ENCODE measurements around the gene HEXD. TPM values are rescaled to one million over a fixed set of nuclear protein-coding genes. Genes with fewer than 3 reads are reported as not detected.
A peak's percentile ranks its signal among the peaks of the same experiment; 100 is the strongest.

Gene HEXD
- total and polyA plus RNA-seq, 12 donors, result 8.9 to 292 (median 43.8) TPM

DNA sequence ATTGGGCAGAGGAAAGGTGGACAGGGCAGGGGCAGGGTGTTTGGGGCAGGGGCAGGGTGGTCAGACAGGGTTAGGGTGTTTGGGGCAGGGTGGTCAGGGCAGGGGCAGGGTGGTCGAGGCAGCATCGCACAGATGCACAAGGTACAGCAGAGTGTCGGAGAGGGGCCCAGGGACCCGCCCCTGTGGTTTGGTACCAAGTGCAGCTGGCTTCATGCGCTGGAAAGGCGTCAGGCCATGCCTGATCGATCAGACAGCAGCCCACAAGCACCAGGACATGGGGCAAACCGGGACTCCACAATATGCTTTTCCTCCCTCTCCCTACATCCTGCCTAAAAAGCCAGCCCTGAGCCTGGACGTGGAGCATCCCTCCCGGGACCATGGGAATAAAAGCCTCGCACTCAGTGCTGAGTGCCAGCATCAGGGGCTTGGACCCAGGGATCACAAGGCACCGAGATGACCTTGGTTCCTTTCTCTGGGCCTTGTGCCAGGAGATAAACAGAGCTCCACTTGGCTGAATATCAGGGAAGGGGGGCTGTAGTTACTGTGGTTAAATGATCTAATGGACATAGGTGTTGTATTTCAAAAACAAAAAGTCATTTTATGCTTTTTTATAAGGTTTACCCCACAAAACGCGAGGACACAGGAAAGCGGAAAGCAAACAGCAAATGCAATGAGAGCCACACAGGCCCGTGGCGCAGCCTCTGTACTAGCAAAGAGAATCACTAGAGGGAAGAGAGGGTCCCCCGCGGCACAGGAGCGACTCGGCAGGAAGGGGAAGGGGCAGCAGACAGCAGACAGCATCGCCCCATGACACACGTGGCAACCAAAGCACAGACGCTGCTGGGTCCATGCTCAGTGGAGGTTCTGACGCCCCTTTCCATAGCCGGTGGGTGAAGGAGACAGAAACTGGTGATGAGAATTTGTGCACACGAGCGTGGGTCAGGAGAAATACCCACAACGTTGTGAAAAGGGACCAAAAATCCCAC lies 5.3 kb upstream of the HEXD start:
- H3K27ac ChIP-seq, result no peak overlapping the region
- peaks cover 4 to 17% of the 10 kb centered on the region in 2 donors for H3K4me1 ChIP-seq (replicated peaks in 1 of 2)
- H3K9me3 ChIP-seq (replicated peaks in 1 of 3), result no peaks in the 10 kb centered on the region
- 78 to 87% (median 83%) methylated on average over 21 to 29 of the region's 29 CpGs for WGBS, 4 donors
- peak in 4 of 7 donors; percentile 36 to 52 (median 42) for DNase-seq
- no peaks in the 10 kb centered on the region for H3K27me3 ChIP-seq
- no peak overlapping the region for H3K4me3 ChIP-seq
- intact Hi-C loops (cut with DNase I), result loop anchor here in 1 of 2 donors (5.0 kb wide), 1 partner anchor 61 kb away; no protein-coding TSS in a partner anchor
- no peak for TF ChIP-seq POLR2A (IDR thresholded peaks at IDR 0.05)
- TF ChIP-seq, protein P1, sequence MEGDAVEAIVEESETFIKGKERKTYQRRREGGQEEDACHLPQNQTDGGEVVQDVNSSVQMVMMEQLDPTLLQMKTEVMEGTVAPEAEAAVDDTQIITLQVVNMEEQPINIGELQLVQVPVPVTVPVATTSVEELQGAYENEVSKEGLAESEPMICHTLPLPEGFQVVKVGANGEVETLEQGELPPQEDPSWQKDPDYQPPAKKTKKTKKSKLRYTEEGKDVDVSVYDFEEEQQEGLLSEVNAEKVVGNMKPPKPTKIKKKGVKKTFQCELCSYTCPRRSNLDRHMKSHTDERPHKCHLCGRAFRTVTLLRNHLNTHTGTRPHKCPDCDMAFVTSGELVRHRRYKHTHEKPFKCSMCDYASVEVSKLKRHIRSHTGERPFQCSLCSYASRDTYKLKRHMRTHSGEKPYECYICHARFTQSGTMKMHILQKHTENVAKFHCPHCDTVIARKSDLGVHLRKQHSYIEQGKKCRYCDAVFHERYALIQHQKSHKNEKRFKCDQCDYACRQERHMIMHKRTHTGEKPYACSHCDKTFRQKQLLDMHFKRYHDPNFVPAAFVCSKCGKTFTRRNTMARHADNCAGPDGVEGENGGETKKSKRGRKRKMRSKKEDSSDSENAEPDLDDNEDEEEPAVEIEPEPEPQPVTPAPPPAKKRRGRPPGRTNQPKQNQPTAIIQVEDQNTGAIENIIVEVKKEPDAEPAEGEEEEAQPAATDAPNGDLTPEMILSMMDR (IDR thresholded peaks at IDR 0.05), result no peak
- H3K36me3 ChIP-seq (replicated peaks in 1 of 2), result peaks cover 0 to 10% of the 10 kb centered on the region in 2 donors

DNA sequence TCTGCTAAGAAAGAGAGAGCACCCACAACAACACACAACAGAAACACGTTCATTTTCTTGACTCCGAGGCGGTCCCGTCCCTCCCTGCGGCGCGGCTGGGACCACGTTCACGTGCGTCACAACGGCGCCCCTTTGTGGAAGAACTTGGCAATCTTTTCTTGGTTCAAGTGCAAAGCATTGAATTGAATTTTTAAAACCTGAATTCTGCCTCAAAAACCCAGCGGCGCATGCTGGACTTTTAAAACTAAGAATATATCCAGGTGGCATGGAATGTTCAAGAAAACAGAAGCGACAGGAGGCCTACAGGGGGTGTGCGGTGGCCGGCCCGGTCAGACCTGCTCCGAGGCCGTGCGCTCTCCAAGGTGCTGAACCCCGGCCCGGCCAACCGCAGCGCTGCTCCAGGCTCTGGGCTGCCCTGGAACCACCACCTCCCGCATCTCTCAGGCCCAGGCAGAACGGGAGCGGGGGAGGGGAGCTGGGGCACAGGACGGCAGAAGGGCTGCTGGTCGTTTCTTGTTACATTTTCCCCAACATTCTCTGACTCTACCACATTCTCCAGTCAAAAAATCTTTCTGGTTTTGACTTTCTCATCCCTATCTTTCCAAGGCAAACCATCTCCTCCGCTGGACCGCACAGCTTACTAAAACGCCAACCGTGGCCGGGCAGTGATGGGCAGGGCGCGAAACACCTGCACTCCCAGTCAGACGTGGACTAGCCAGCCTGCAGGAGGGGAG lies 3.4 kb upstream of the HEXD start:
- H3K27ac ChIP-seq, result no peak overlapping the region
- H3K27me3 ChIP-seq, result no peaks in the 10 kb centered on the region
- peaks cover 6 to 27% of the 10 kb centered on the region in 2 donors for H3K4me1 ChIP-seq (replicated peaks in 1 of 2)
- H3K9me3 ChIP-seq (replicated peaks in 1 of 3), result no peaks in the 10 kb centered on the region
- peak; percentile 69 to 82 (median 77) for DNase-seq
- H3K4me3 ChIP-seq, result no peak overlapping the region
- WGBS, 4 donors, result 21 to 28% (median 25%) methylated on average over 25 to 38 of the region's 38 CpGs
- TF ChIP-seq, protein P1 (IDR thresholded peaks at IDR 0.05), result peak; percentile 44 to 86 (median 70)
- no peak for TF ChIP-seq POLR2A (IDR thresholded peaks at IDR 0.05)
- peaks cover 0 to 7% of the 10 kb centered on the region in 2 donors for H3K36me3 ChIP-seq (replicated peaks in 1 of 2)
- intact Hi-C loops (cut with DNase I), result loop anchor here (1.0 to 5.0 kb wide), 2 partner anchors 62 to 63 kb away; no protein-coding TSS in a partner anchor

DNA sequence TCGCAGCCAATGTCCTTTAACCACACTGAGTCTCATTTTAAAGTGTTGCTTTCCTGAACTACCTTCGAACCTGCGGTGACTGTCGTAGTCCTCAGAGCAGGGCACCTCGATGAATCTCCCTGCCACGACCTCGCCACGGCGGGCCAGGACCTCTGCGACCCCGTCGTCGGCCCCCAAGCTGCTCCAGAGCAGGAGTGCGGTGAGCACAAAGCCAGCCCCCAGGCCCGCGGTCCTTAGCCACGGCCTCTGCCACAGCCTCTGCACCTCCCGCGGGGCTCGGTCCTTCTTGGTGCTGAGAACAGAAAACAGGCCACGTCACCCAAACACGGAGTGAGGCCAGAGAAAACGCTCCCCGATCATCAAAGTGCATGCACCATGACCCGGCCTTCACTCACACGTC lies 2.8 kb upstream of the HEXD start:
- H3K9me3 ChIP-seq (replicated peaks in 1 of 3), result no peaks in the 10 kb centered on the region

More for the DNA sequence above, 2.8 kb upstream of the HEXD start:
- intact Hi-C loops (cut with DNase I), result no loop called here
- H3K4me3 ChIP-seq, result no peak overlapping the region
- peaks cover 0 to 7% of the 10 kb centered on the region in 2 donors for H3K36me3 ChIP-seq (replicated peaks in 1 of 2)
- H3K4me1 ChIP-seq (replicated peaks in 1 of 2), result peaks cover 6 to 27% of the 10 kb centered on the region in 2 donors
- H3K27ac ChIP-seq, result no peak overlapping the region
- DNase-seq, result no peak
- 88 to 91% (median 90%) methylated on average over 24 to 26 of the region's 26 CpGs for WGBS, 4 donors
- H3K27me3 ChIP-seq, result no peaks in the 10 kb centered on the region
- no peak for TF ChIP-seq POLR2A (IDR thresholded peaks at IDR 0.05)
- TF ChIP-seq, protein P1 (IDR thresholded peaks at IDR 0.05), result no peak
